Gastrocnemius medialis (tissue), 4 donors: ENCODE measurements around the gene AHI1. TPM values are rescaled to one million over a fixed set of nuclear protein-coding genes. Genes with fewer than 3 reads are reported as not detected.
A peak's percentile ranks its signal among the peaks of the same experiment; 100 is the strongest.
"Not testable (repeated sequence)": the region's sequence is repeated elsewhere in the genome, so short reads cannot be mapped to it uniquely, and the experiment has no call there.

ENCODE experiments used
- ATAC-seq, 2 donors: fragments of 150-250 bp; one replicate each; pipeline ENCODE4 v1.9.1; 2016
- DNase-seq, 2 donors: peaks; one replicate each; pipeline ENCODE4 v3.0.0-alpha.2; 2019
- H3K27ac ChIP-seq, 4 donors: fragments of 200-600 bp; sonication (generic); 1 replicate in 1 of 4; 2 replicates in 3 of 4; pipeline ENCODE4 v1.5.1; 2016 to 2018; ENCODE audit warnings: mild to moderate bottlenecking in 2 of 4, moderate library complexity in 1 of 4
- H3K27me3 ChIP-seq, 3 donors: fragments of 200-600 bp; sonication (generic) in 2 of 3; 1 replicate in 1 of 3; 2 replicates in 2 of 3; pipeline versions ENCODE4 v1.5.1 to v1.6.0; 2016 to 2019; ENCODE audit warnings: mild to moderate bottlenecking in 1 of 3, moderate library complexity in 1 of 3
- H3K36me3 ChIP-seq, 2 donors: fragments of 200-600 bp; sonication (generic) in 1 of 2; one replicate each; pipeline ENCODE4 v1.5.1; 2017 to 2018
- H3K4me1 ChIP-seq, 2 donors: fragments of 200-600 bp; sonication (generic) in 1 of 2; one replicate each; pipeline ENCODE4 v1.5.1; 2016 to 2017; ENCODE audit warnings: mild to moderate bottlenecking in 2 of 2
- H3K4me3 ChIP-seq, 4 donors: fragments of 200-600 bp; sonication (generic) in 3 of 4; 1 replicate in 1 of 4; 2 replicates in 3 of 4; pipeline ENCODE4 v1.5.1; 2016 to 2019; ENCODE audit warnings: mild to moderate bottlenecking in 2 of 4
- H3K9me3 ChIP-seq, 3 donors: fragments of 200-600 bp; sonication (generic) in 2 of 3; 1 replicate in 1 of 3; 2 replicates in 2 of 3; pipeline ENCODE4 v1.5.1; 2016 to 2019
- CTCF ChIP-seq, 5 experiments: fragments of 450-650 bp in 3 of 5; fragments of 200-600 bp in 2 of 5; sonication (generic) in 2 of 5; IDR thresholded peaks in 4 of 5; conservative IDR thresholded peaks in 1 of 5; 1 replicate in 4 of 5; 2 replicates in 1 of 5; pipeline ENCODE4 v1.5.1; 2016 to 2019; ENCODE audit warnings: antibody characterized with exemption in 5 of 5, mild to moderate bottlenecking in 3 of 5, moderate library complexity in 3 of 5
- POLR2A ChIP-seq, 2 donors: fragments of 450-650 bp; IDR thresholded peaks; one replicate each; pipeline ENCODE4 v1.6.1; 2017; ENCODE audit warnings: antibody characterized with exemption in 2 of 2, mild to moderate bottlenecking in 2 of 2, moderate library complexity in 2 of 2
- in situ Hi-C, 4 donors: fragments of 200-750 bp; cut with MboI; loops; one replicate each; pipeline versions ENCODE4 v1.15.0 to v1.8.0; 2017; ENCODE audit warnings: low sequenced_read_pairs in 4 of 4
- intact Hi-C: fragments of 100-400 bp; cut with DNase I; formaldehyde crosslinking; loops from one replicate; pipeline ENCODE4 v1.15.1; 2023; ENCODE audit warnings: low total_unique reads
- total RNA-seq, 4 donors: library from RNA; depleted of rRNA; stranded (reverse); fragments of >200 nt; gene quantifications; one replicate each; pipeline versions ENCODE4 v1.1.0 to v1.2.3, GENCODE V29; 2016

Gene AHI1
- total RNA-seq, 4 donors from 2014 or later, result 3.5 to 16.8 (median 8.2) TPM

DNA sequence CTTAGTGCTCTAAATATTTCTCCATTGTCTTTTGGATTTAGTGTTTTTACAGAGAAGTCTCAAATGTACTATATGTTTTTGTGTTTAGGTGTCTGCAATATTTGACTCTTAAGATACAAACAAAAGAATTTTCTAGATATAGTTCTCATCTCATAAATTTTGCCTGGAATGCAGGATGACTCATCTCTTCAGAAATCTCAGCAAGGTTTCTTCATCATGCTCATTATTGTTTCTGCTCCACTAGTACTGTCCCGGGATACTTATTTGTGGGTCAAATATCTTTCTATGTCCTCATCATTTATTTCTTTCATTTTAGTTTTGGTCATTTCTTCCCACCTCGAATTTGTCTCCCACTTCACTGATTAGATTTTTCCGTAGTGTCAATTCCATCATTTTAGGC, 9.5 kb downstream of the AHI1 start:
- in situ Hi-C loops (no loop called here), intact Hi-C loops (no loop called here)
- no peak overlapping the region for H3K27ac ChIP-seq
- H3K27me3 ChIP-seq, result no peaks in the 10 kb centered on the region
- no peak for DNase-seq
- H3K36me3 ChIP-seq, result peaks cover 3 to 78% of the 10 kb centered on the region in 2 donors
- H3K4me3 ChIP-seq, result no peak overlapping the region
- H3K9me3 ChIP-seq, result no peaks in the 10 kb centered on the region
- ATAC-seq, result no peak
- no peaks in the 10 kb centered on the region for H3K4me1 ChIP-seq
- no peak for TF ChIP-seq CTCF (IDR thresholded peaks at IDR 0.05 in 4 of 5, conservative IDR thresholded peaks at IDR 0.05 in 1 of 5)
- no peak for TF ChIP-seq POLR2A (IDR thresholded peaks at IDR 0.05)

DNA sequence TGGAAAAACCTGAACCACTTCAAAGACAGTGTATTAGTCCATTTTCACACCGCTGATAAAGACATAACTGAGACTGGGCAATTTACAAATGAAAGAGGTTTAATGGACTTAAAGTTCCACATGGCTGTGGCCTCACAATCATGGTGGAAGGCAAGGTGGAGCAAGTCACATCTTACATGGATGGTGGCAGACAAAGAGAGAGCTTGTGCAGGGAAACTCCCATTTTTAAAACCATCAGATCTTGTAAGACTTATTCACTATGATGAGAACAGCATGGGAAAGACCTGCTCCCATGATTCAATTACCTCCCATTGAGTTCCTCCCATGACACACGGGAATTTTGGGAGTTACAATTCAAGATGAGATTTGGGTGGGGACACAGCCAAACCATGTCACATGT, 13.6 kb downstream of the AHI1 start:
- H3K27ac ChIP-seq, H3K4me1 ChIP-seq, H3K27me3 ChIP-seq, H3K9me3 ChIP-seq, ATAC-seq, intact Hi-C loops, in situ Hi-C loops, DNase-seq: not testable (repeated sequence)
- Histone ChIP-seq H3K36me3 (peaks cover 2 to 90% of the 10 kb centered on the region in 2 donors), H3K4me3 (peak overlapping the region in 1 of 4 donors; percentile 5)

DNA sequence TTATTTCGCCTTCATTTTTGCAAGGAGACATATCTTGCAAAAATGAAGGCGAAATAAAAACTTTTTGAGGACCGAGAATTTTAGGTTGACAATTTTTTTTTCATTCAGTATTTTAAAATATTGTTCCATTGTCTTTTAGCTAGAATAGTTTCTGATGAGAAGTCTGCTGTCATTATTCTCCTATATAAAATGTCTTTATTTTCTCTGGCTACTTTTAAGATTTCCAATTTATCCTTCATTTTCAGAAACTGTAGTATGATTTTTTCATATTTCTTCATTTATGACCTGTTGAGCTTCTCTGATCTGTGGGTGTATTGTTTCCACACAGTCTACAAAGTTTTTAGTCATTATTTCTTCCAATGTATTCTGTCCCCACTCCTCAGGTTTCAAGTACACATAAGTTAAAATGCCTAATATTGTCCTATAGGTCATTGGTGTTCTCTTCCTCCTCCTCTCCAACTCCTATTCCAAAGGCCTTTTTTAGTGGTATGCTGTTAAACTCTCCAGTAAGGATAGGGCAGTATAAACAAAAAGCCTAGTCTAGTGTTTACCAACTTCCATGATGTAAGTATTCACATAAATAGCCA, 15.7 kb downstream of the AHI1 start:
- in situ Hi-C loops, result no loop called here
- ATAC-seq, result no peak
- no peak overlapping the region for H3K27ac ChIP-seq
- TF ChIP-seq POLR2A (IDR thresholded peaks at IDR 0.05) (no peak), CTCF (IDR thresholded peaks at IDR 0.05 in 4 of 5, conservative IDR thresholded peaks at IDR 0.05 in 1 of 5) (no peak)
- peaks cover 0 to 10% (median 0%) of the 10 kb centered on the region in 3 donors for H3K9me3 ChIP-seq
- intact Hi-C loops, result no loop called here
- peaks cover 2 to 77% of the 10 kb centered on the region in 2 donors for H3K36me3 ChIP-seq
- no peaks in the 10 kb centered on the region for H3K27me3 ChIP-seq
- no peak for DNase-seq
- H3K4me1 ChIP-seq, result no peaks in the 10 kb centered on the region
- no peak overlapping the region for H3K4me3 ChIP-seq

DNA sequence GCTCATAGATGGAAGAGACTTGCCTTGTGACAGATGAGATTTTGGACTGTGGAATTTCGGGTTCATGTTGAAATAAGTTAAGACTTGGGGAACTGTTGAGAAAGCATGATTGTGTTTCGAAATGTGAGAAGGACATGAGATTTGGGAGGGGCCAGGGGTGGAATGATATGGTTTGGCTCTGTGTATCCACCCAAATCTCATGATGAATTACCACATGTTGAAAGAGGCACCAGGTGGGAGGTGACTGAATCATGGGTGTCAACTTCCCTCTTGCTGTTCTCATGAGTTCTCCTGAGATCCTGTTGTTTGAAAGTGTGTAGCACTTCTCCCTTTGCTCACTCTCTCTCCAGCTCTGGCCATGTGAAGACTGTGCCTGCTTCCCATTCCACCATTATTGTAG, 17.9 kb downstream of the AHI1 start:
- in situ Hi-C loops, result no loop called here
- no peaks in the 10 kb centered on the region for H3K27me3 ChIP-seq
- peaks cover 2 to 56% of the 10 kb centered on the region in 2 donors for H3K36me3 ChIP-seq
- no peaks in the 10 kb centered on the region for H3K4me1 ChIP-seq
- no peak overlapping the region for H3K4me3 ChIP-seq
- TF ChIP-seq CTCF (IDR thresholded peaks at IDR 0.05 in 4 of 5, conservative IDR thresholded peaks at IDR 0.05 in 1 of 5) (no peak), POLR2A (IDR thresholded peaks at IDR 0.05) (no peak)
- no peak for DNase-seq
- peaks cover 0 to 10% (median 0%) of the 10 kb centered on the region in 3 donors for H3K9me3 ChIP-seq
- H3K27ac ChIP-seq, result peak overlapping the region in 1 of 4 donors; percentile 52
- ATAC-seq, result no peak
- intact Hi-C loops, result no loop called here

DNA sequence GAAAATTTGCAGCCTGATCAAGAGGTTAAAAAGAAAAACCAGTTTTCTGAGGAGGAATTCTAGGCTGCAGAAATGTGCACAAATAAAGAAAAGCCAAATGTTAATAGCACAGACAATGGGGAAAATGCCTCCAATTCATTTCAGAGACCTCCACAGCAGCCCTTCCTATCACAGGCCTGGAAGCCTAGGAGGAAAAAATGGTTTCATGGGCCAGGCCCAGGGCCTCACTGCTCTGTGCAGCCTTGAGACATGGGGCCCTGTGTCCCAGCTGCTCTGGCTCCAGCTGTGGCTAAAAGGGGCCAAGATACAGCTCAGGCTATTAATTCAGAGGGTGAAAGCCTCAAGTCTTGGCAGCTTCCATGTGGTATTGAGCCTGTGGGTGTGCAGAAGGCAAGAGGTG, 18.9 kb downstream of the AHI1 start:
- no peak overlapping the region for H3K27ac ChIP-seq
- no peak for ATAC-seq
- no peak for TF ChIP-seq CTCF (IDR thresholded peaks at IDR 0.05 in 4 of 5, conservative IDR thresholded peaks at IDR 0.05 in 1 of 5)
- no peak for TF ChIP-seq POLR2A (IDR thresholded peaks at IDR 0.05)

More for the DNA sequence above, 18.9 kb downstream of the AHI1 start:
- peaks cover 2 to 46% of the 10 kb centered on the region in 2 donors for H3K36me3 ChIP-seq
- in situ Hi-C loops, result no loop called here
- peaks cover 0 to 10% (median 0%) of the 10 kb centered on the region in 3 donors for H3K9me3 ChIP-seq
- no peak for DNase-seq
- intact Hi-C loops, result no loop called here
- no peak overlapping the region for H3K4me3 ChIP-seq
- no peaks in the 10 kb centered on the region for H3K4me1 ChIP-seq
- no peaks in the 10 kb centered on the region for H3K27me3 ChIP-seq
